ENCODE measurements around the gene MED8.
"Not testable (repeated sequence)": the region's sequence is repeated elsewhere in the genome, so short reads cannot be mapped to it uniquely, and the experiment has no call there.

MED8 gene

GRCh38 chr1:43421976-43422750, 32.6 kb upstream of the MED8 start:
- DNase-seq (ENCODE audit: low read depth in 3 of 3) = no peak

- DNase-seq (ENCODE audit: low read depth in 3 of 3) = no peak
Observed at GRCh38 chr1:43421396-43421795, 31.8 kb upstream of the MED8 start.

GRCh38 chr1:43420874-43421273, 31.3 kb upstream of the MED8 start:
- no peak for DNase-seq (ENCODE audit: low read depth in 3 of 3)

GRCh38 chr1:43419627-43420425, 30.2 kb upstream of the MED8 start:
- no peak for DNase-seq (ENCODE audit: low read depth in 3 of 3)

GRCh38 chr1:43418858-43419257, 29.3 kb upstream of the MED8 start:
- DNase-seq (ENCODE audit: low read depth in 3 of 3) = no peak

- no peak for DNase-seq (ENCODE audit: low read depth in 3 of 3)
Observed at GRCh38 chr1:43415901-43416300, 26.3 kb upstream of the MED8 start.

- DNase-seq (ENCODE audit: low read depth in 3 of 3) = peak; percentile 30 to 48 (median 30)
Observed at GRCh38 chr1:43414634-43415223, 25.1 kb upstream of the MED8 start.

- DNase-seq (ENCODE audit: low read depth in 3 of 3) = not testable (repeated sequence)
Observed at GRCh38 chr1:43413426-43413825, 23.8 kb upstream of the MED8 start.

GRCh38 chr1:43410571-43410970, 21.0 kb upstream of the MED8 start:
- DNase-seq (ENCODE audit: low read depth in 3 of 3) = no peak

- DNase-seq (ENCODE audit: low read depth in 3 of 3) = no peak
Observed at GRCh38 chr1:43405876-43406234, 16.3 kb upstream of the MED8 start.

- no peak for DNase-seq (ENCODE audit: low read depth in 3 of 3)
Observed at GRCh38 chr1:43405219-43405875, 15.7 kb upstream of the MED8 start.

GRCh38 chr1:43404353-43404752, 14.8 kb upstream of the MED8 start:
- no peak for DNase-seq (ENCODE audit: low read depth in 3 of 3)

GRCh38 chr1:43402089-43402865, 12.7 kb upstream of the MED8 start:
- no peak for DNase-seq (ENCODE audit: low read depth in 3 of 3)

GRCh38 chr1:43400441-43400840, 10.8 kb upstream of the MED8 start:
- DNase-seq (ENCODE audit: low read depth in 3 of 3) = not testable (repeated sequence)

- no peak for DNase-seq (ENCODE audit: low read depth in 3 of 3)
Observed at GRCh38 chr1:43398227-43398626, 8.6 kb upstream of the MED8 start.

GRCh38 chr1:43396059-43396458, 6.5 kb upstream of the MED8 start:
- no peak for DNase-seq (ENCODE audit: low read depth in 3 of 3)

GRCh38 chr1:43395523-43395922, 5.9 kb upstream of the MED8 start:
- DNase-seq (ENCODE audit: low read depth in 3 of 3) = no peak

- no peak for DNase-seq (ENCODE audit: low read depth in 3 of 3)
Observed at GRCh38 chr1:43392702-43393101, 3.1 kb upstream of the MED8 start.

- no peak for DNase-seq (ENCODE audit: low read depth in 3 of 3)
Observed at GRCh38 chr1:43388613-43389012, 987 bp downstream of the MED8 start.

- DNase-seq (ENCODE audit: low read depth in 3 of 3) = no peak
Observed at GRCh38 chr1:43387976-43388599, 1.5 kb downstream of the MED8 start.

- DNase-seq (ENCODE audit: low read depth in 3 of 3) = no peak
Observed at GRCh38 chr1:43386676-43387075, 2.9 kb downstream of the MED8 start.
